GM19438 (cell line): ENCODE data around the gene EPHB1.
"Not testable (repeated sequence)": the region's sequence is repeated elsewhere in the genome, so short reads cannot be mapped to it uniquely, and the experiment has no call there.

Source experiments
- ATAC-seq: cut with Tn5 transposase; IDR thresholded peaks from one replicate; pipeline ENCODE4 v1.9.1; 2021; ENCODE audit warnings: low read depth; ENCODE audit not compliant: unreplicated experiment

EPHB1 gene

GRCh38 chr3:135023996-135024658, 229.1 kb downstream of the EPHB1 start:
- ATAC-seq = no peak

GRCh38 chr3:135030768-135031615, 235.9 kb downstream of the EPHB1 start:
- not testable (repeated sequence) for ATAC-seq

- ATAC-seq = no peak
These were observed 238.7 kb downstream of the EPHB1 start for GRCh38 chr3:135033737-135034136.

- ATAC-seq = no peak
These were observed 239.3 kb downstream of the EPHB1 start for GRCh38 chr3:135034291-135034768.

- ATAC-seq = no peak
These were observed 239.9 kb downstream of the EPHB1 start for GRCh38 chr3:135034891-135035440.

- ATAC-seq = no peak
These were observed 243.1 kb downstream of the EPHB1 start for GRCh38 chr3:135038186-135038585.

- ATAC-seq = not testable (repeated sequence)
These were observed 244.5 kb downstream of the EPHB1 start for GRCh38 chr3:135039536-135039935.

- no peak for ATAC-seq
These were observed 245.5 kb downstream of the EPHB1 start for GRCh38 chr3:135040321-135041240.

- no peak for ATAC-seq
These were observed 246.5 kb downstream of the EPHB1 start for GRCh38 chr3:135041601-135042000.

GRCh38 chr3:135047061-135047460, 252.0 kb downstream of the EPHB1 start:
- no peak for ATAC-seq

GRCh38 chr3:135050536-135050935, 255.5 kb downstream of the EPHB1 start:
- no peak for ATAC-seq

- no peak for ATAC-seq
These were observed 256.4 kb downstream of the EPHB1 start for GRCh38 chr3:135051409-135051973.

- ATAC-seq = no peak
These were observed 260.4 kb downstream of the EPHB1 start for GRCh38 chr3:135055449-135055848.

GRCh38 chr3:135056084-135056730, 261.1 kb downstream of the EPHB1 start:
- no peak for ATAC-seq

- no peak for ATAC-seq
These were observed 261.8 kb downstream of the EPHB1 start for GRCh38 chr3:135056733-135057310.

GRCh38 chr3:135057996-135058395, 262.9 kb downstream of the EPHB1 start:
- no peak for ATAC-seq

- ATAC-seq = no peak
These were observed 264.5 kb downstream of the EPHB1 start for GRCh38 chr3:135059580-135059979.

GRCh38 chr3:135066844-135067727, 272.0 kb downstream of the EPHB1 start:
- not testable (repeated sequence) for ATAC-seq
